Left renal cortex interstitium (tissue), 4 donors: Measurements from ENCODE around the gene RFX3. TPM values are rescaled to one million over a fixed set of nuclear protein-coding genes. Genes with fewer than 3 reads are reported as not detected.
"Not testable (repeated sequence)": the region's sequence is repeated elsewhere in the genome, so short reads cannot be mapped to it uniquely, and the experiment has no call there.

Experiments used
- DNase-seq, 4 donors: peaks; one replicate each; pipeline ENCODE4 v3.0.0-alpha.2; 2013; ENCODE audit warnings: low read depth in 4 of 4, low spot score in 2 of 4, missing footprints in 1 of 4
- polyA plus RNA-seq, 4 donors: library from polyadenylated mRNA; unstranded; fragments of 120-200 nt; gene quantifications; one replicate each; pipeline ENCODE4 v1.2.1, GENCODE V29; 2013; ENCODE audit not compliant: insufficient read length in 4 of 4

Gene RFX3
- polyA plus RNA-seq, 4 donors, result 13.5 to 21.0 (median 15.9) TPM

GRCh38 chr9:3361689-3362392 lies 164.0 kb downstream of the RFX3 start:
- DNase-seq, result no peak

DNA sequence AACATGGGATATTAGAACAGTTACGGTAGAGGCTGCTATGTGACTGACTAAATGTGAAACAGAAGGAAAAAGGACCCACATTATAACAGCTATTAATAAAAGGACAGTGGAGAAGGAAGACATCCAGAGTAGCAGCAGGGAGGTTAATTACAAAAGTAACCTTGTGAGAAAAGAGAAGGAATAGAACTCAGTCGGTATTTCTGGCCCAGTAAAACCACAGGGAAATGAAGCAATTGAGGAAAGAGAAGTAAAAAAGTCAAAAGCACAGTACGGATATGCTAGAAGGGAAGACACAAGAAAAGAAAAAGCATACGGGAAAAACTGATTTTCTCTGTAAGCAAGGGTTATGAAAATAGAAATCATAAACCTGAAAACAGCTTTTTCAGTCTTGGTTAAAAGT lies 164.7 kb downstream of the RFX3 start:
- no peak for DNase-seq

GRCh38 chr9:3360245-3360644 lies 165.6 kb downstream of the RFX3 start:
- DNase-seq, result no peak

DNA sequence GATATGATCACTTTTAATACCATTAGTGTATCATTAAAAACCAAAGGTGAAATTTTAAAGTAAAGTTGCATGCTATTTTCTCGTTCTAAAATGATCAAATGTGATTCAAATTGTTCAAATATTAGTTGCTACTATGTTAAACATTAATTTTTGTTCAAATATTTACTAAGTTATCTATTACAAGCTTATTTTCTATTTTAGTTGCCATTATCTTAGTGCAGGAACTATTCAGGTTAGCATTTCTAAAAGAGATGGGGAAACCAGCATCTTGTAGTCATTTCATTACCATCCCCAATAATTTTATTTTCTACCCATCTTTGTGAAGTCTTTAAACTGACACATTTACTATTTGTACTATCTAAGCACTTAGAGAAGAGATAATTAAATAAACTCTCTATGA lies 166.0 kb downstream of the RFX3 start:
- no peak for DNase-seq

DNA sequence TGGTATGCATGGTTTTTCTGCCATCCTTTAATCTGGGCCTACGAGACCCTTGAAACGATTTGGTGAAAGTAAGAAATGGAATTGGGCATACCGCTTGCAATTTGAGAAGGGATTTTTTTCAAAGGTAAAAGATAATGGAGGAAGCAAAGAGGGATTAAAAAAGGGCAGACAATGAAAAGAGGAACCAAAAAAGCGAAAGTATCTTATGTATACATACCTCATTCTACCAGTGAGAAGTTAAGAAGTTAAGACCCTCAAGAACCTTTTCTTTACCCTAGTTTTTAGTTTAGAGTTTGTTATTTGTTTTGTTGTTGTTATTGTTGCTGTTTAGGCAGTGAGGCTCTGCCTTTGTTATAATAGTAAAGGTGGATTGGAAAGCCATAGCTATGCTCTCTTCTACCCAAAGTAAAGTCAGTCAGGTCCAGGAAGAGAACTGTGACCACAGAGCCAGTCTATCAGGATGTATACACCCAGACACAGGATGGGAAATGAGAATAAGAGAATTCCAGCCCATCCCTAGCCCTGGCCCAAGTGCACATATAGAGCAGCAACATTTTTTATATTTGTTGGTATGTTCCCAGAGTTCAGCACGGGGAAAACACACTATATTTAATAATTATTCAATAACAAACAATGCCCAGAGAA lies 166.6 kb downstream of the RFX3 start:
- DNase-seq, result no peak

- DNase-seq, result no peak
Measured at GRCh38 chr9:3348169-3348568, 177.6 kb downstream of the RFX3 start.

DNA sequence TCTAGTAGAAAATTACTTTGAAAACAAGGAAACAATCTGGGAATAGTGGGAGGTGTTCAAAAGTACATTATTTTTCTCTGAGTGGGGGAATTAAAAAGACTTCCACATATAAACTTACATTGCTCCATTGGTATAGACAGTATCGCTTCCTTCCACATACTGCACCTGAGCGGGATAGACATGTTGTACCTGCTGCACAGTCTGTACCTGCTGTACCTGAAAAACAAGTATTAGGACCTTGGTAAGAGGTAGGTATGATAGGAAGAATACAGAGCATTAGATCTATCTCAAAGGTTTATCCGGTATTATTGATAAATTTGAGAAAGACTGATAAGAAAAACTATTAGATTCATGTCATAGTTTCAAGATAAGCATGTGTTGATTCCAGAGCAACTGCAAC lies 179.3 kb downstream of the RFX3 start:
- no peak for DNase-seq

DNA sequence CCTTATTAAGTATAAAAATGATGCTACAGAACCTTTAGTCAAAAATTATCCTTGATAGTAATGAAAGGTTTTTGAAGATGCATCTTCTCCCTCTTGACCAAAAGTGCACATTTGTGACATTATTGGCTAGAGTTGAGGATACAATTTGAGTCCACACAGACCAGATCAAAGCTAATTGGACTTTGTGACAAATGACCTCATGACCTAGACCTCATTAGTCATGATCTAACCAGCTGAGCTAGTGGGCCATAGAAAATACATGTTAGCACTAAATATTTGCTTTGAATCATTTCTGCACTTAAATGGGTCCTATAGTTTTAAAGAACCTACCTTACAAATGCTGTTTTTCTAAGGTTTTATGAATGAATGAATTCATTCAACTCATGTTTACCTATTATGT lies 182.1 kb downstream of the RFX3 start:
- DNase-seq, result no peak

DNA sequence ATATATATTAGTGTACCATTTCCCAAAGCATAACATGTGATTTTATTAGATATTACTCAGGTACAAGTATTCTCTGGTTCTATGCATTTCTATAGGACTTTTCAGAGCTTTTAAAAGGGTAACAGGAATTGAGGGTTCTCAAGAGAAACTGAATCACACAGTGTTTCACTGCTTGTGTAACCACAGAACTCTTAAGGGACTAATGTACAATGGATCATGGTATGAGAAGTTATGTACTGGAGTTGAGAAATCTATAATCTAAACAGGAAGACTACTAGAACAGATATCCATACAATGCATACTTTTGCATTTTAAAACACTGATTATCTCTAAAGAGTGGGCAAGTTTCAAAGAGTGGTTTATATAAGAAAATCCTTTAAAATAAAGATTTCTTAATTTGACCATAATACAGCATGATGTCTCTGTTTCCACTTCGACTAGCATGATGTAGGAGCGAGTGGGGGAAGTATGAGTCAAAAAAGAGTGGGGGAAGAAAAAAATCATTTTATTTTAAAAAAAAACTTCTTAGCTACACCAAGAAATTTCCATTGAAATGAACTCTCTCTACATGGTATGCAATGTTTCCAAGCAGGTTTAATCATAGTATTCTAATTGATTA lies 183.5 kb downstream of the RFX3 start:
- DNase-seq, result no peak

DNA sequence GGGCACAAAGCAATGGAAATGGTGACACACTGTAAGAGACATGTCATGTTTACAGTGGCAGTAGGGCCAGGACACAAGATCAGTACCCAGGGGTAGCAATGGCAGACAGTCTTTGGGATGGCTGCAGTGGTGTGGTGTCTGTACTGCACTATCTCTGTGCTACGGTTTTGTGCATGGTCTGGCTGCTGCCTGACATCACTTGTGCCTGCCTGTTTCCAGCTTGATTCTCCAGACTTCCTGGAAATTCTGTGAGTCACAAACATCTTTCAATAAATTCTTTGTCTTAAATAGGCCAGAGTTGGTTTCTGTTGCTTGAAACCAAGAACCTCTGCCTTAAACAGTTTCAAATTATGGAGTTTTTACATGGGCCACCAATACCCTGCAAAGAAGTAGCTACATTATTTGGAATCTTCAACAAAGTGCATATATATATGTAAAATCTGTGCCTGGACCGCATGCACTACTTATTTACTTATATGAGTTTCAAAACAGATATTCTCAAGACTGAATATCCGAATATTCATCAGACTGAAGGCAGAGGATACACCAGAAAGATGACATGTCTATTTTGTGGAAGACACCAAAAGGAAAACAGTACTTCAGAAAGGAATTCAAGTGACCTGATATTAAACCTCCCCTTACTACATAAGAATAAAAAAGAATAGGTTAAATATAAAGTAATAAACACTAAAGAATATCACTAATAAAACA lies 188.1 kb downstream of the RFX3 start:
- DNase-seq, result no peak

DNA sequence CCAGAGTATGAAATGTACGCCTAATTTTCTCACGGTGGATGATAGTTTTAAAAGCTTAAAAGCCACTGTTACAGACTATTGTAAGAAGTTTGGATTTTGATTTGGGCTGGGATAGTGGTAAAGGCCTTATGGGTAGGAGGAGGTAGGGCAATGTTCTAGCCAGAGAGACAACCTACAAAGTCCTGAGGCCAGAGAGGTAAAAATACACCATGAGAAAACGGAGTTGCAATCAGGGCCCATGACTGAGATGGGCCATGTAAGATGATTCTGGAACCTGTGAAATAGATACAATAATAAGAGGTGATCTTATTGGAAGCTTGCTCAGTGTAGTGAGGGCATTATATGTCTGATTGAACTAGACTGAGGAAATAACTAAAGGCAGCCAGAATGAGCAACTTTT lies 188.8 kb downstream of the RFX3 start:
- DNase-seq, result no peak

DNA sequence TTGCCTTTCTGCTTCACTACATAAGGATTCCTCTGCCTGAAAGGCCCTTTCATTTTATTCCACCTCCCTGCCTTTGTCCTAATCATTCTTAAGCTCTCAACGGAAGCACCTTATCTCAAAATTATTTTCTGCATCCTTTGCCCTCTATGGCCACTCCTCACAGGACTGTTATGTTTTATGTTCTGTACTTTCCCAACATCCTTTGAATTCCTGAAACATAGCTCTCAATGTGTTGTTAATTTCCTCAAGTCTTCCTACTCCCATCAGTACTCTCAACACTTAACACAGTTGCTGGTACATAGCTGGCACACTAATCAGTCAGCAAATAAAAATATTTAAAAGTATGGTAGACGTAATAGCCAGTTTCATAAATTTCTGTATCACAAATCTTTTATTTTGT lies 193.0 kb downstream of the RFX3 start:
- no peak for DNase-seq

DNA sequence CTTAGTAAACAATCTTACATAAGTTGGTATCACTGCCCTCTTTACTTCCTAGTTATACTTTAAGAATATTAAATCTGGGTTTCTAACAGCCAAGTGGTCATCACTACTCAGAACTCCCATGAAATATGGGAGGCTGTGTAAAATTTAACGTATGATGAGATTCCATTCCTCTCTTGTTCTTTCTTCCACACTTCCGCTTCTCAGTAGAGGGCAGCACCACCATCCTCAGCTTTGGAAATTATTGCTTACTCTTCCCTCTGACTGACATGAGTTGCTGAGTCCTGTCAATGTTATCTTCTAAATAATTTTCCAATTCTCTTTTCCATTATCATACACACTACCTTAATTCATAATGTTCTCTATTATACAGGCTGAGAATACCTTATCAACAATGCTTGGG lies 194.0 kb downstream of the RFX3 start:
- DNase-seq, result no peak

DNA sequence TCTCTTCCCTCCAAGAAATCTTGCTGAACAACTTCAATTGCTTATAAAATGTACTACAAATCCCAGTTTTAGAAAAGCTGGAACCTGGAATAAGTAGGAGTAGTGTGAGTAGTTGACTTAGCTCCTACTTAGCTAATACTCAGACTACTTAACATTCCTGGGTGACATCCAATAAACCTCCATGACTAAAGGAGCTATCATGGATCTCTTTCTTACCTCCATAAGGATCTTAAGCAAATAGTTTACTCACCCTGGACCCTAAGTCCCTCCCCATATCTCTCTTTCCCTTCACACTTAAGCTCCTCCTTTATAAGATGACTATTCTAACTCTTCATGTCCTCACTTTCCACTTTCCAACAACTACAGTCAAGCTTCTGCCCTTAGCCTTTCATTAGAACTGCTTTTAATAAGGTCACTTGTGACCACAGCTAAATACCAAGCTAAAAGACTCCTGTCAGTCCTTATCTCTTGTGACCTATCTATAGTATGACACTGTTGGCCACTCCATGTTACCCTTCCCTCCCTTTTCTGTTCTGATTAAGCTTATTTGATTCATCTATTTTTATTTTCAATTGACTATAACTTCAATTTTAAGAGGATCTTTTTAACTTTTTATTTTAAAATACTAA lies 194.9 kb downstream of the RFX3 start:
- no peak for DNase-seq

DNA sequence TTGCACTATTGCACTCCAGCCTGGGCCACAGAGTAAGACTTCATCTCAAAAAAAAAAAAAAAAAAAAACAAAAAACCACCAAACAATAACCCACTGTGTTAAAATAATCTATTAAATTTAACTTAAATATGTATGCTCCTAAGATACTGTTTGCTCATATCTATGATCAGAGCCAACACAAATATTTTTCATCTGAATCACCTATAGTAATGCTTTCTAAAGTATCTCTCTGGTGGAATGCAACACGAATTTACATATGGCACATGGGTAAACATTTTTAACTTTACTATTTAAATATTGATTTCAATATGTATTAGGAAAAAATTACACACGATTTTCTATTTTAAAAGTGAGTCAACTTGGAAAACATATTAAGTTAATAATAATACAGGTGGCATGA lies 196.4 kb downstream of the RFX3 start:
- DNase-seq, result no peak

DNA sequence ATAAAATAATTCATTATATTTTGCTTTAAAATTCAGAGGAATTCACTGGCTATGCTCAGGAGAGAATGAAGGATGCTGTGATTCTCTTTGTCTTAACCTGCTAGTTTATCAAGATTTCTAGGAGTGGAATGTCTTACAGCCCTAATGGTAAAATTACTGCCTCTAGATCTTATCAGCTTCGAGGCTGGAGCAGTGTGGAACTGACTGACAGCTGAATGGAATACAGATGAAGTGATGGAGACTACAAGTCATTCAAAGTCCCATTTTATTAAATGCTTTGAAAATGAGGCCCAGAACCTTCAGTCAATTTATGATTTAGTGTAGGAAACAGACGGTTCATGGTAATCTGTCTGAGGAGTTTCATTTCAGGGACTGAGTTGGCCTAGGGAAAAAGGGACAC lies 202.1 kb downstream of the RFX3 start:
- no peak for DNase-seq

GRCh38 chr9:3321186-3321585 lies 204.6 kb downstream of the RFX3 start:
- DNase-seq, result no peak

GRCh38 chr9:3312595-3312994 lies 213.2 kb downstream of the RFX3 start:
- not testable (repeated sequence) for DNase-seq

GRCh38 chr9:3308609-3309008 lies 217.2 kb downstream of the RFX3 start:
- no peak for DNase-seq

- not testable (repeated sequence) for DNase-seq
Measured at GRCh38 chr9:3304388-3304787, 221.4 kb downstream of the RFX3 start.

DNA sequence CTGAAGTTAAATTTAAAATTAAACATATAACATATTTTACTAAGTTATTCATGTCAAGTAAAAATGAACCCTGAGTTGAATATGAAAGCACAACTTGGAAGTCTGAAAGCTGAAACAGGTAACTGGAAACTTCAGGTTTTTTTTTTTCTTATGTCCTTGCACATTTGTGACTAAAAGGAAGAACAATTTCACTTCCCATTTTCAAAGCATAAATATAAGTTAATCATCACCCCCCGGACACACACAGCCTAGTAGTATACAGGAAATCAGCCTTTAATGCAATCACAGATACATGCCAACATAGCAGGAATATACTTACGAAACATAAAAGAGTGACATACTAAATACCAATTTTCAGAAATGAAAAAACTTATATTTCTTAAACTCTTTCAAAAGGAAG lies 225.9 kb downstream of the RFX3 start:
- DNase-seq, result no peak
